PFSK-1 (cell line): Measurements from ENCODE around the gene GBE1.

Experiments used
- FOXP2 ChIP-seq: optimal IDR thresholded peaks from 2 replicates; pipeline ENCODE3; 2011; ENCODE audit warnings: borderline replicate concordance, control low read depth, inconsistent platforms; ENCODE audit not compliant: insufficient read depth; ENCODE audit errors: extremely low read length, extremely low read depth
- POLR2AphosphoS5 ChIP-seq: IDR thresholded peaks from 2 replicates; pipeline ENCODE4 v1.6.1; 2012; ENCODE audit warnings: low read depth, mild to moderate bottlenecking, control low read depth, low read length, moderate library complexity
- REST ChIP-seq, 2 experiments: IDR thresholded peaks; 2 replicates each; pipeline versions ENCODE4 v1.6.1 to v1.8.0; 2011 to 2012; ENCODE audit warnings: low read depth in 2 of 2, low read length in 2 of 2, control low read depth in 1 of 2, inconsistent platforms in 1 of 2, mild to moderate bottlenecking in 1 of 2, moderate library complexity in 1 of 2; ENCODE audit not compliant: insufficient read depth in 1 of 2
- SIN3A ChIP-seq: IDR thresholded peaks from 2 replicates; pipeline ENCODE4 v1.6.1; 2012; ENCODE audit warnings: mild to moderate bottlenecking, low read length, moderate library complexity, borderline replicate concordance; ENCODE audit not compliant: insufficient read depth
- TAF1 ChIP-seq: IDR thresholded peaks from 2 replicates; pipeline ENCODE4 v1.6.1; 2012; ENCODE audit warnings: low read length, control low read depth, borderline replicate concordance; ENCODE audit not compliant: insufficient read depth

- TF ChIP-seq POLR2AphosphoS5 = no peak
- TF ChIP-seq TAF1 = no peak
- no peak for TF ChIP-seq REST (IDR thresholded peaks at IDR 0.05; ENCODE audit: insufficient read depth in 1 of 2, low read depth in 2 of 2, low read length in 2 of 2)
- TF ChIP-seq FOXP2 = no peak
- no peak for TF ChIP-seq SIN3A
These were observed 53.4 kb downstream of the GBE1 start for GRCh38 chr3:81707996-81708395.
